ENCODE data around the gene INTS13. TPM values are rescaled to one million over a fixed set of nuclear protein-coding genes. Genes with fewer than 3 reads are reported as not detected.

INTS13 gene
- total RNA-seq, 1 experiment from 2014 or later, result 50.5 TPM

- H3K27ac ChIP-seq (ENCODE audit: low read depth, low read length), result no peak overlapping the region
- RAD21 ChIA-PET (ENCODE audit: low non-redundant PET in 1 of 2, low total read pairs in 2 of 2, uncharacterized antibody in 2 of 2, unreplicated experiment in 2 of 2), result no interaction called here
- H4K20me1 ChIP-seq (ENCODE audit: insufficient read depth), result no peaks in the 10 kb centered on the region
- no peak for ATAC-seq
- no peaks in the 10 kb centered on the region for H3K9me3 ChIP-seq (ENCODE audit: control insufficient read depth in 1 of 2, insufficient read depth in 1 of 2, low read depth in 1 of 2, low read length in 2 of 2)
- H3K4me3 ChIP-seq (replicated peaks in 1 of 2; ENCODE audit: low read depth in 1 of 2, low read length in 2 of 2), result no peak overlapping the region
- CTCF ChIA-PET, result no interaction called here
- intact Hi-C loops (cut with micrococcal nuclease), result no loop called here
- no peak overlapping the region for H3K4me2 ChIP-seq (ENCODE audit: low read length)
- POLR2A ChIA-PET, result no interaction called here
- H3K27me3 ChIP-seq (ENCODE audit: insufficient read depth, low read length), result no peaks in the 10 kb centered on the region
- H3K79me2 ChIP-seq (ENCODE audit: insufficient read depth, low read length), result no peaks in the 10 kb centered on the region
- H3K4me1 ChIP-seq (ENCODE audit: control insufficient read depth in 1 of 2, insufficient read depth in 2 of 2, low read length in 2 of 2), result no peaks in the 10 kb centered on the region
- TF ChIP-seq ELF1 (IDR thresholded peaks at IDR 0.05; ENCODE audit: borderline replicate concordance, low read depth) (no peak), EGR1 (IDR thresholded peaks at IDR 0.05; ENCODE audit: low read depth) (no peak), JUND (IDR thresholded peaks at IDR 0.05) (no peak)
- DNase-seq (ENCODE audit: low read depth, low spot score), result no peak
- no peak overlapping the region for H3K9ac ChIP-seq (ENCODE audit: low read length)
- no TSS peak for BruUV-seq (replicated peaks)
- H3K9me2 ChIP-seq (ENCODE audit: insufficient read depth), result no peaks in the 10 kb centered on the region
- no peak overlapping the region for H2AFZ ChIP-seq (ENCODE audit: low read depth, low read length, poor library complexity, severe bottlenecking)
- peaks cover 2 to 5% of the 10 kb centered on the region in 2 experiments; a peak in 2 of 4 replicates for H3K36me3 ChIP-seq (ENCODE audit: control insufficient read depth in 1 of 2, insufficient read depth in 2 of 2, low read length in 2 of 2)
Observed at GRCh38 chr12:26976687-26977086, 38.9 kb upstream of the INTS13 start.

GRCh38 chr12:26971963-26972362 lies 34.2 kb upstream of the INTS13 start:
- RAD21 ChIA-PET (ENCODE audit: low non-redundant PET in 1 of 2, low total read pairs in 2 of 2, uncharacterized antibody in 2 of 2, unreplicated experiment in 2 of 2), result no interaction called here
- ATAC-seq (no peak), DNase-seq (ENCODE audit: low read depth, low spot score) (no peak)
- TF ChIP-seq POLR2AphosphoS5 (IDR thresholded peaks at IDR 0.05; ENCODE audit: low read depth, low read length) (no peak), TCF7L2 (IDR thresholded peaks at IDR 0.05; ENCODE audit: borderline replicate concordance, extremely low read depth, insufficient read depth, insufficient read length) (no peak), ZFX (IDR thresholded peaks at IDR 0.05) (no peak), EZH2phosphoT487 (IDR thresholded peaks at IDR 0.05; ENCODE audit: borderline replicate concordance) (no peak), YY1 (IDR thresholded peaks at IDR 0.05; ENCODE audit: extremely low read depth, insufficient replicate concordance, low read depth, low read length) (no peak), JUND (IDR thresholded peaks at IDR 0.05) (no peak), CEBPB (IDR thresholded peaks at IDR 0.05; ENCODE audit: low read depth) (no peak), FOSL1 (IDR thresholded peaks at IDR 0.05; ENCODE audit: low read depth) (no peak)
- TF ChIP-seq, protein P1, sequence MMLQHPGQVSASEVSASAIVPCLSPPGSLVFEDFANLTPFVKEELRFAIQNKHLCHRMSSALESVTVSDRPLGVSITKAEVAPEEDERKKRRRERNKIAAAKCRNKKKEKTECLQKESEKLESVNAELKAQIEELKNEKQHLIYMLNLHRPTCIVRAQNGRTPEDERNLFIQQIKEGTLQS (IDR thresholded peaks at IDR 0.05), result no peak
- no peak overlapping the region for H3K4me2 ChIP-seq (ENCODE audit: low read length)
- H3K9me2 ChIP-seq (ENCODE audit: insufficient read depth), result no peaks in the 10 kb centered on the region
- H3K79me2 ChIP-seq (ENCODE audit: insufficient read depth, low read length), result no peaks in the 10 kb centered on the region
- no TSS peak for BruUV-seq (replicated peaks)
- intact Hi-C loops (cut with micrococcal nuclease), result no loop called here
- no peaks in the 10 kb centered on the region for H4K20me1 ChIP-seq (ENCODE audit: insufficient read depth)
- POLR2A ChIA-PET, result no interaction called here
- H2AFZ ChIP-seq (ENCODE audit: low read depth, low read length, poor library complexity, severe bottlenecking), result no peak overlapping the region
- peaks cover 0 to 2% of the 10 kb centered on the region in 2 experiments; a peak in 1 of 4 replicates for H3K36me3 ChIP-seq (ENCODE audit: control insufficient read depth in 1 of 2, insufficient read depth in 2 of 2, low read length in 2 of 2)
- no peak overlapping the region for H3K27ac ChIP-seq (ENCODE audit: low read depth, low read length)
- no peaks in the 10 kb centered on the region for H3K9me3 ChIP-seq (ENCODE audit: control insufficient read depth in 1 of 2, insufficient read depth in 1 of 2, low read depth in 1 of 2, low read length in 2 of 2)
- CTCF ChIA-PET, result interaction anchor here (0.6 to 0.7 kb wide), 2 partner anchors 40 to 429 kb away, joined by 3 read pairs; no protein-coding TSS in a partner anchor
- no peaks in the 10 kb centered on the region for H3K4me1 ChIP-seq (ENCODE audit: control insufficient read depth in 1 of 2, insufficient read depth in 2 of 2, low read length in 2 of 2)
- no peak overlapping the region for H3K9ac ChIP-seq (ENCODE audit: low read length)
- H3K27me3 ChIP-seq (ENCODE audit: insufficient read depth, low read length), result no peaks in the 10 kb centered on the region
- H3K4me3 ChIP-seq (replicated peaks in 1 of 2; ENCODE audit: low read depth in 1 of 2, low read length in 2 of 2), result no peak overlapping the region
